Thoracic aorta (tissue), 2 donors: ENCODE measurements around the gene ST7. TPM values are rescaled to one million over a fixed set of nuclear protein-coding genes. Genes with fewer than 3 reads are reported as not detected.

Experiments
- ATAC-seq: fragments of 150-250 bp; one replicate; pipeline ENCODE4 v1.8.0; 2017; ENCODE audit warnings: low read depth; ENCODE audit not compliant: insufficient number of reproducible peaks, low FRiP score
- DNase-seq: peaks from one replicate; pipeline ENCODE4 v3.0.0-alpha.2; 2020; ENCODE audit warnings: low spot score
- H3K27ac ChIP-seq, 2 donors: fragments of 200-600 bp; sonication (generic); 1 replicate in 1 of 2; 2 replicates in 1 of 2; pipeline ENCODE4 v1.5.1; 2016; ENCODE audit warnings: mild to moderate bottlenecking in 2 of 2, moderate library complexity in 2 of 2
- H3K27me3 ChIP-seq: fragments of 200-600 bp; sonication (generic); replicated peaks from 2 replicates; pipeline ENCODE4 v1.6.0; 2016; ENCODE audit warnings: mild to moderate bottlenecking; ENCODE audit not compliant: insufficient read depth
- H3K36me3 ChIP-seq: fragments of 200-600 bp; sonication (generic); one replicate; pipeline ENCODE4 v1.5.1; 2016
- H3K4me1 ChIP-seq, 2 donors: fragments of 200-600 bp; sonication (generic); 1 replicate in 1 of 2; 2 replicates in 1 of 2; pipeline versions ENCODE4 v1.5.1 to v1.6.0; 2016; ENCODE audit warnings: low read depth in 2 of 2, mild to moderate bottlenecking in 1 of 2; ENCODE audit not compliant: control insufficient read depth in 1 of 2
- H3K4me3 ChIP-seq: fragments of 200-600 bp; sonication (generic); 2 replicates; pipeline ENCODE4 v1.5.1; 2016; ENCODE audit warnings: mild to moderate bottlenecking
- H3K9me3 ChIP-seq: fragments of 200-600 bp; sonication (generic); 2 replicates; pipeline ENCODE4 v1.5.1; 2016
- CTCF ChIP-seq: fragments of 200-600 bp; sonication (generic); IDR thresholded peaks from one replicate; pipeline ENCODE4 v1.5.1; 2019; ENCODE audit warnings: antibody characterized with exemption
- total RNA-seq, 2 donors: library from RNA; depleted of rRNA; stranded (reverse); fragments of >200 nt; gene quantifications; one replicate each; pipeline versions ENCODE4 v1.1.0 to v1.2.3, GENCODE V29; 2016

Gene ST7
- total RNA-seq, 2 donors from 2014 or later: 29.8 to 56.2 TPM

- Histone ChIP-seq H3K27ac (no peak overlapping the region), H3K4me3 (no peak overlapping the region), H3K27me3 (no peaks in the 10 kb centered on the region), H3K9me3 (no peaks in the 10 kb centered on the region), H3K36me3 (no peaks in the 10 kb centered on the region), H3K4me1 (no peaks in the 10 kb centered on the region)
- no peak for TF ChIP-seq CTCF
- no peak for DNase-seq
- ATAC-seq: no peak
Measured at GRCh38 chr7:117259615-117260014, 306.3 kb downstream of the ST7 start.

GRCh38 chr7:117262546-117262945 is 309.2 kb downstream of the ST7 start:
- Histone ChIP-seq H3K36me3 (no peaks in the 10 kb centered on the region), H3K4me3 (no peak overlapping the region), H3K27me3 (no peaks in the 10 kb centered on the region), H3K4me1 (no peaks in the 10 kb centered on the region), H3K9me3 (no peaks in the 10 kb centered on the region), H3K27ac (no peak overlapping the region)
- TF ChIP-seq CTCF: no peak
- ATAC-seq (no peak), DNase-seq (no peak)

GRCh38 chr7:117264716-117265115 is 311.4 kb downstream of the ST7 start:
- H3K27ac ChIP-seq: no peak overlapping the region
- no peaks in the 10 kb centered on the region for H3K36me3 ChIP-seq
- H3K4me3 ChIP-seq: no peak overlapping the region
- DNase-seq (no peak), ATAC-seq (no peak)
- H3K27me3 ChIP-seq: no peaks in the 10 kb centered on the region
- TF ChIP-seq CTCF: no peak
- no peaks in the 10 kb centered on the region for H3K4me1 ChIP-seq
- no peaks in the 10 kb centered on the region for H3K9me3 ChIP-seq

- H3K4me3 ChIP-seq: no peak overlapping the region
- DNase-seq (no peak), ATAC-seq (peak; percentile 76)
- no peak for TF ChIP-seq CTCF
- H3K36me3 ChIP-seq: no peaks in the 10 kb centered on the region
- no peak overlapping the region for H3K27ac ChIP-seq
- no peaks in the 10 kb centered on the region for H3K9me3 ChIP-seq
- no peaks in the 10 kb centered on the region for H3K4me1 ChIP-seq
- H3K27me3 ChIP-seq: no peaks in the 10 kb centered on the region
Measured at GRCh38 chr7:117269417-117269816, 316.1 kb downstream of the ST7 start.

GRCh38 chr7:117269886-117270285 is 316.6 kb downstream of the ST7 start:
- Histone ChIP-seq H3K4me3 (no peak overlapping the region), H3K36me3 (no peaks in the 10 kb centered on the region), H3K27me3 (no peaks in the 10 kb centered on the region), H3K4me1 (no peaks in the 10 kb centered on the region), H3K27ac (no peak overlapping the region), H3K9me3 (no peaks in the 10 kb centered on the region)
- no peak for TF ChIP-seq CTCF
- DNase-seq (no peak), ATAC-seq (no peak)
